Mesenchymal stem cell (in vitro differentiated cells and primary cell): ENCODE measurements around the gene CFAP157.

ENCODE experiments used
- DNase-seq: peaks from one replicate; pipeline ENCODE4 v3.0.0-alpha.2; 2013
- H2AFZ ChIP-seq: one replicate; pipeline ENCODE4 v1.6.1; 2013; ENCODE audit warnings: low read depth, mild to moderate bottlenecking, control low read depth, inconsistent platforms, low read length, moderate library complexity
- H2AK5ac ChIP-seq: 2 replicates; pipeline ENCODE4 v1.6.1; 2013; ENCODE audit warnings: low read length, moderate library complexity, mild to moderate bottlenecking, inconsistent platforms; ENCODE audit not compliant: severe bottlenecking
- H2BK120ac ChIP-seq: one replicate; pipeline ENCODE4 v1.6.1; 2013; ENCODE audit warnings: low read depth, mild to moderate bottlenecking, inconsistent platforms, low read length, moderate library complexity
- H2BK12ac ChIP-seq, 2 experiments: one replicate each; pipeline ENCODE4 v1.6.1; 2013; ENCODE audit warnings: inconsistent platforms in 2 of 2, low read length in 2 of 2, mild to moderate bottlenecking in 2 of 2, moderate library complexity in 2 of 2, control low read depth in 1 of 2
- H2BK15ac ChIP-seq: one replicate; pipeline ENCODE4 v1.6.1; 2013; ENCODE audit warnings: mild to moderate bottlenecking, low read depth, inconsistent platforms; ENCODE audit not compliant: poor library complexity, severe bottlenecking
- H2BK5ac ChIP-seq: 2 replicates; pipeline ENCODE4 v1.6.1; 2013; ENCODE audit warnings: low read depth, mild to moderate bottlenecking, low read length, control low read depth, inconsistent platforms; ENCODE audit not compliant: poor library complexity, severe bottlenecking
- H3K14ac ChIP-seq, 2 experiments: one replicate each; pipeline ENCODE4 v1.6.1; 2013; ENCODE audit warnings: inconsistent platforms in 2 of 2, low read length in 2 of 2, control low read depth in 1 of 2, mild to moderate bottlenecking in 1 of 2, moderate library complexity in 1 of 2
- H3K18ac ChIP-seq, 2 experiments: one replicate each; pipeline ENCODE4 v1.6.1; 2013; ENCODE audit warnings: inconsistent platforms in 2 of 2, low read length in 2 of 2, control low read depth in 1 of 2, low read depth in 1 of 2, mild to moderate bottlenecking in 1 of 2
- H3K23ac ChIP-seq, 2 experiments: one replicate each; pipeline ENCODE4 v1.6.1; 2013; ENCODE audit warnings: inconsistent platforms in 2 of 2, low read length in 2 of 2, mild to moderate bottlenecking in 2 of 2, moderate library complexity in 2 of 2, control low read depth in 1 of 2
- H3K27ac ChIP-seq: 2 replicates; pipeline ENCODE4 v1.5.1; 2013; ENCODE audit warnings: mild to moderate bottlenecking, moderate library complexity, low read length, control low read depth, inconsistent platforms; ENCODE audit not compliant: poor library complexity, severe bottlenecking
- H3K27me3 ChIP-seq, 2 experiments: 2 replicates each; pipeline versions ENCODE4 v1.6.1 to v1.7.0; 2013; ENCODE audit warnings: low read length in 2 of 2, mild to moderate bottlenecking in 2 of 2, moderate library complexity in 2 of 2, control low read depth in 1 of 2, inconsistent platforms in 1 of 2; ENCODE audit not compliant: control insufficient read depth in 1 of 2, insufficient read depth in 1 of 2
- H3K36me3 ChIP-seq, 2 experiments: 2 replicates each; pipeline versions ENCODE4 v1.6.1 to v1.7.0; 2013; ENCODE audit warnings: low read length in 2 of 2, control low read depth in 1 of 2, inconsistent platforms in 1 of 2, low read depth in 1 of 2, mild to moderate bottlenecking in 1 of 2; ENCODE audit not compliant: insufficient read depth in 2 of 2, control insufficient read depth in 1 of 2
- H3K4ac ChIP-seq, 2 experiments: one replicate each; pipeline ENCODE4 v1.6.1; 2013; ENCODE audit warnings: inconsistent platforms in 2 of 2, low read length in 2 of 2, mild to moderate bottlenecking in 2 of 2, moderate library complexity in 2 of 2, control low read depth in 1 of 2, low read depth in 1 of 2
- H3K4me1 ChIP-seq: 2 replicates; pipeline ENCODE4 v1.6.1; 2013; ENCODE audit warnings: low read depth, low read length, control low read depth; ENCODE audit not compliant: control insufficient read depth, insufficient read depth
- H3K4me2 ChIP-seq: 2 replicates; pipeline ENCODE4 v1.6.1; 2013; ENCODE audit warnings: low read length, mild to moderate bottlenecking, inconsistent platforms; ENCODE audit not compliant: poor library complexity, severe bottlenecking
- H3K4me3 ChIP-seq, 2 experiments: 2 replicates each; pipeline versions ENCODE4 v1.5.1 to v1.7.0; 2013; ENCODE audit warnings: low read length in 2 of 2, mild to moderate bottlenecking in 2 of 2, control low read depth in 1 of 2, low read depth in 1 of 2; ENCODE audit not compliant: insufficient read depth in 1 of 2
- H3K79me1 ChIP-seq: replicated peaks from 2 replicates; pipeline ENCODE4 v1.6.1; 2013; ENCODE audit warnings: mild to moderate bottlenecking, control low read depth, low read length, inconsistent platforms; ENCODE audit not compliant: poor library complexity, severe bottlenecking
- H3K9ac ChIP-seq: 2 replicates; pipeline ENCODE4 v1.7.0; 2013; ENCODE audit warnings: mild to moderate bottlenecking, low read length, moderate library complexity
- H3K9me3 ChIP-seq: 2 replicates; pipeline ENCODE4 v1.7.0; 2013; ENCODE audit warnings: mild to moderate bottlenecking, low read length; ENCODE audit not compliant: control insufficient read depth
- H4K8ac ChIP-seq: one replicate; pipeline ENCODE4 v1.6.1; 2013; ENCODE audit warnings: inconsistent platforms, mild to moderate bottlenecking, low read length, moderate library complexity
- H4K91ac ChIP-seq: one replicate; pipeline ENCODE4 v1.6.1; 2013; ENCODE audit warnings: mild to moderate bottlenecking, low read length, inconsistent platforms
- WGBS: methylation state at CpG from one replicate; pipeline ENCODE4 v1.1.7; 2013; ENCODE audit warnings: mixed read lengths; 5-methylcytosine and 5-hydroxymethylcytosine counted together

The CFAP157 gene

GRCh38 chr9:127744398-127745110, 37.8 kb downstream of the CFAP157 start:
- no peak overlapping the region for H2AK5ac ChIP-seq
- no peak overlapping the region for H2BK12ac ChIP-seq
- H3K23ac ChIP-seq, result no peak overlapping the region
- H3K36me3 ChIP-seq, result peaks cover 0 to 3% of the 10 kb centered on the region in 2 experiments
- 95% methylated on average over 19 of the region's 19 CpGs for WGBS
- DNase-seq, result no peak
- no peak overlapping the region for H3K4me2 ChIP-seq
- no peak overlapping the region for H3K4me3 ChIP-seq
- H3K4me1 ChIP-seq, result peaks cover 2% of the 10 kb centered on the region
- H2BK15ac ChIP-seq, result no peak overlapping the region
- H3K18ac ChIP-seq, result no peak overlapping the region
- H3K27ac ChIP-seq, result no peak overlapping the region
- H3K4ac ChIP-seq, result no peak overlapping the region
- peaks cover 14 to 20% of the 10 kb centered on the region in 2 experiments for H3K27me3 ChIP-seq
- no peak overlapping the region for H2AFZ ChIP-seq
- H3K79me1 ChIP-seq, result no peaks in the 10 kb centered on the region
- no peak overlapping the region for H3K9ac ChIP-seq
- no peak overlapping the region for H3K14ac ChIP-seq
- no peak overlapping the region for H2BK120ac ChIP-seq
- H4K91ac ChIP-seq, result no peak overlapping the region
- H2BK5ac ChIP-seq, result no peak overlapping the region
- H3K9me3 ChIP-seq, result no peaks in the 10 kb centered on the region
- H4K8ac ChIP-seq, result no peak overlapping the region

- WGBS, result 71% methylated on average over 15 of the region's 15 CpGs
- H3K36me3 ChIP-seq, result peaks cover 0 to 3% of the 10 kb centered on the region in 2 experiments
These were observed 40.3 kb downstream of the CFAP157 start for GRCh38 chr9:127746959-127747569.

GRCh38 chr9:127749090-127749787, 42.5 kb downstream of the CFAP157 start:
- Histone ChIP-seq H3K27ac (no peak overlapping the region), H2BK120ac (no peak overlapping the region), H4K8ac (no peak overlapping the region), H2BK5ac (no peak overlapping the region), H3K18ac (no peak overlapping the region), H2BK15ac (no peak overlapping the region), H3K4ac (no peak overlapping the region), H3K27me3 (peaks cover 43 to 50% of the 10 kb centered on the region in 2 experiments), H3K23ac (no peak overlapping the region), H3K4me2 (no peak overlapping the region), H3K9me3 (no peaks in the 10 kb centered on the region), H4K91ac (no peak overlapping the region), H2BK12ac (no peak overlapping the region), H3K14ac (no peak overlapping the region), H3K79me1 (no peaks in the 10 kb centered on the region), H3K36me3 (peaks cover 0 to 3% of the 10 kb centered on the region in 2 experiments), H2AFZ (no peak overlapping the region), H2AK5ac (no peak overlapping the region), H3K4me3 (no peak overlapping the region), H3K9ac (no peak overlapping the region), H3K4me1 (no peaks in the 10 kb centered on the region)
- no peak for DNase-seq
- WGBS, result 92% methylated on average over 26 of the region's 26 CpGs

More at GRCh38 chr9:127746959-127747569, 40.3 kb downstream of the CFAP157 start:
- H3K4me3 ChIP-seq, result no peak overlapping the region
- H2AFZ ChIP-seq, result no peak overlapping the region
- no peak overlapping the region for H3K4me2 ChIP-seq
- H3K4me1 ChIP-seq, result peaks cover 2% of the 10 kb centered on the region
- no peak overlapping the region for H3K4ac ChIP-seq
- no peak overlapping the region for H2BK120ac ChIP-seq
- H2BK12ac ChIP-seq, result no peak overlapping the region
- peaks cover 21 to 28% of the 10 kb centered on the region in 2 experiments for H3K27me3 ChIP-seq
- no peak overlapping the region for H3K27ac ChIP-seq
- H3K79me1 ChIP-seq, result no peaks in the 10 kb centered on the region
- H2AK5ac ChIP-seq, result no peak overlapping the region
- no peaks in the 10 kb centered on the region for H3K9me3 ChIP-seq
- DNase-seq, result no peak
- H2BK15ac ChIP-seq, result no peak overlapping the region
- H3K14ac ChIP-seq, result no peak overlapping the region
- H3K9ac ChIP-seq, result no peak overlapping the region
- no peak overlapping the region for H2BK5ac ChIP-seq
- no peak overlapping the region for H3K18ac ChIP-seq
- H4K8ac ChIP-seq, result no peak overlapping the region
- H3K23ac ChIP-seq, result no peak overlapping the region
- no peak overlapping the region for H4K91ac ChIP-seq
